PC-3 (cell line): ENCODE measurements around the gene SELENOM. TPM values are rescaled to one million over a fixed set of nuclear protein-coding genes. Genes with fewer than 3 reads are reported as not detected.

ENCODE experiments used
- ATAC-seq: fragments of 200-7000 bp; cut with Tn5 transposase; 2 replicates; pipeline ENCODE4 v1.9.1; 2020; ENCODE audit warnings: mild to moderate bottlenecking, moderate library complexity
- Bru-seq: library from RNA; stranded (reverse); fragments of 400-500 nt; gene quantifications from one replicate; lab custom pipeline; 2021; lab: Mats Ljungman, UMichigan
- BruChase-seq, 2 experiments: library from RNA; stranded (reverse); fragments of 400-500 nt; gene quantifications; one replicate each; lab custom pipeline; 2021; lab: Mats Ljungman, UMichigan
- BruUV-seq: library from RNA; stranded (reverse); fragments of 400-500 nt; replicated peaks from 2 replicates; lab custom pipeline; 2021; lab: Mats Ljungman, UMichigan
- CTCF ChIA-PET: fragments of 300-600 bp; sonication (Branson Sonifier 250); formaldehyde crosslinking; loops from one replicate; lab custom pipeline; 2022; ENCODE audit warnings: antibody characterized with exemption; lab: Charles Lee
- POLR2A ChIA-PET: fragments of 300-600 bp; sonication (Branson Sonifier 250); formaldehyde crosslinking; loops from one replicate; lab custom pipeline; 2022; ENCODE audit warnings: antibody characterized with exemption; ENCODE audit not compliant: unreplicated experiment; lab: Charles Lee
- DNase-seq: peaks from one replicate; pipeline ENCODE4 v3.0.0-alpha.2; 2015
- H2AFZ ChIP-seq: fragments of 300-600 bp; sonication (generic); 2 replicates; pipeline ENCODE4 v1.6.0; 2016; ENCODE audit warnings: antibody characterized with exemption, low read length
- H3F3A ChIP-seq: fragments of 300-600 bp; sonication (generic); one replicate; pipeline ENCODE4 v1.6.0; 2017; ENCODE audit warnings: antibody characterized with exemption, low read length, control low read depth, mild to moderate bottlenecking; ENCODE audit not compliant: unreplicated experiment
- H3K27ac ChIP-seq: fragments of 300-600 bp; sonication (generic); 2 replicates; pipeline ENCODE4 v1.5.1; 2016; ENCODE audit warnings: mild to moderate bottlenecking, low read length
- H3K27me3 ChIP-seq: fragments of 300-600 bp; sonication (generic); 2 replicates; pipeline ENCODE4 v1.6.1; 2016; ENCODE audit warnings: low read length, mixed read lengths
- H3K36me3 ChIP-seq: fragments of 300-600 bp; sonication (generic); 2 replicates; pipeline ENCODE4 v1.6.1; 2016; ENCODE audit warnings: low read depth, mixed run types, low read length, mixed read lengths
- H3K4me1 ChIP-seq: fragments of 300-600 bp; sonication (generic); 2 replicates; pipeline ENCODE4 v1.5.1; 2016; ENCODE audit warnings: low read length; ENCODE audit not compliant: insufficient read depth
- H3K4me2 ChIP-seq: fragments of 300-600 bp; sonication (generic); 2 replicates; pipeline ENCODE4 v1.6.0; 2016; ENCODE audit warnings: low read length
- H3K4me3 ChIP-seq: fragments of 300-600 bp; sonication (generic); 2 replicates; pipeline ENCODE4 v1.5.1; 2016; ENCODE audit warnings: mild to moderate bottlenecking, low read length, mixed read lengths
- H3K79me2 ChIP-seq: fragments of 300-600 bp; sonication (generic); 2 replicates; pipeline ENCODE4 v1.6.1; 2017; ENCODE audit warnings: low read length, mixed read lengths
- H3K9ac ChIP-seq: fragments of 300-600 bp; sonication (generic); 2 replicates; pipeline ENCODE4 v1.6.0; 2016; ENCODE audit warnings: mild to moderate bottlenecking, low read length
- H3K9me2 ChIP-seq: fragments of 300-600 bp; sonication (generic); replicated peaks from 2 replicates; pipeline ENCODE4 v1.6.1; 2016; ENCODE audit warnings: mixed run types, low read length, mixed read lengths
- H3K9me3 ChIP-seq: fragments of 300-600 bp; sonication (generic); 2 replicates; pipeline ENCODE4 v1.6.1; 2016; ENCODE audit warnings: low read length, mixed read lengths
- H4K20me1 ChIP-seq: fragments of 300-600 bp; sonication (generic); 2 replicates; pipeline ENCODE4 v1.6.1; 2016; ENCODE audit warnings: low read length, mixed read lengths
- EZH2 ChIP-seq: fragments of 300-600 bp; sonication (generic); IDR thresholded peaks from one replicate; pipeline ENCODE4 v1.6.1; 2017; ENCODE audit warnings: antibody characterized with exemption, mild to moderate bottlenecking, low read length; ENCODE audit not compliant: unreplicated experiment
- EZH2phosphoT487 ChIP-seq: fragments of 300-600 bp; sonication (generic); IDR thresholded peaks from 2 replicates; pipeline ENCODE4 v1.6.1; 2018; ENCODE audit warnings: mild to moderate bottlenecking, antibody characterized with exemption, low read length, borderline replicate concordance
- intact Hi-C: fragments of 100-400 bp; cut with micrococcal nuclease; formaldehyde crosslinking; loops from 2 replicates; pipeline ENCODE4 v1.9.0; 2023
- long read RNA-seq: library from polyadenylated mRNA; unstranded; transcript quantifications from one replicate; pipeline ENCODE4 v2.0.0, GENCODE V29; 2021; ENCODE audit not compliant: unreplicated experiment
- total RNA-seq: library from RNA; depleted of rRNA; stranded (reverse); fragments of >200 nt; gene quantifications from 2 replicates; pipeline ENCODE4 v1.2.3, GENCODE V29; 2014; rRNA removed
- TF ChIP-seq, protein P1 (sequence below): fragments of 300-600 bp; sonication (generic); conservative IDR thresholded peaks from 2 replicates; pipeline ENCODE4 v1.5.1; 2017; ENCODE audit warnings: antibody characterized with exemption, low read depth, mild to moderate bottlenecking, low read length

SELENOM gene
- total RNA-seq (36.8 and 56.7 TPM in 2 replicates), Bru-seq, nascent RNA (percentile 40 among the genes with signal in this experiment), BruChase-seq, experiment 1, labeled RNA remaining after a 6-hour chase (percentile 49 among the genes with signal in this experiment), BruChase-seq, experiment 2, labeled RNA remaining after a 2-hour chase (percentile 40 among the genes with signal in this experiment)
- long read RNA-seq, transcript SELENOM-201 (5 exons, 694 nt): major isoform, 102 of 116 reads
- long read RNA-seq, partial matches to known transcripts: 5 of 116 reads
- long read RNA-seq, other reads (novel, unspliced or antisense): 5 of 116 reads

GRCh38 chr22:31107178-31107893 is at the start of gene SELENOM:
TSS of gene SELENOM (minus strand) at chr22:31107568. CDS start at chr22:31107505, 63 bp downstream.
- ATAC-seq: peak; percentile 98
- H3K4me3 ChIP-seq: peak within 1 kb of the TSS; percentile 74
- H3K36me3 ChIP-seq: peaks cover 4% of the 10 kb centered on the region; the same call in 1 of the 2 replicates
- intact Hi-C loops: loop anchor here (1.0 kb wide), 2 partner anchors 42 to 124 kb away; no protein-coding TSS in a partner anchor
- no peaks in the 10 kb centered on the region for H3K79me2 ChIP-seq
- no peaks in the 10 kb centered on the region for H4K20me1 ChIP-seq
- H3K9me2 ChIP-seq: no peaks in the 10 kb centered on the region
- H3F3A ChIP-seq: no peaks in the 10 kb centered on the region
- BruUV-seq: no TSS peak
- no peaks in the 10 kb centered on the region for H3K9me3 ChIP-seq
- TF ChIP-seq EZH2phosphoT487: no peak
- TF ChIP-seq, protein P1, sequence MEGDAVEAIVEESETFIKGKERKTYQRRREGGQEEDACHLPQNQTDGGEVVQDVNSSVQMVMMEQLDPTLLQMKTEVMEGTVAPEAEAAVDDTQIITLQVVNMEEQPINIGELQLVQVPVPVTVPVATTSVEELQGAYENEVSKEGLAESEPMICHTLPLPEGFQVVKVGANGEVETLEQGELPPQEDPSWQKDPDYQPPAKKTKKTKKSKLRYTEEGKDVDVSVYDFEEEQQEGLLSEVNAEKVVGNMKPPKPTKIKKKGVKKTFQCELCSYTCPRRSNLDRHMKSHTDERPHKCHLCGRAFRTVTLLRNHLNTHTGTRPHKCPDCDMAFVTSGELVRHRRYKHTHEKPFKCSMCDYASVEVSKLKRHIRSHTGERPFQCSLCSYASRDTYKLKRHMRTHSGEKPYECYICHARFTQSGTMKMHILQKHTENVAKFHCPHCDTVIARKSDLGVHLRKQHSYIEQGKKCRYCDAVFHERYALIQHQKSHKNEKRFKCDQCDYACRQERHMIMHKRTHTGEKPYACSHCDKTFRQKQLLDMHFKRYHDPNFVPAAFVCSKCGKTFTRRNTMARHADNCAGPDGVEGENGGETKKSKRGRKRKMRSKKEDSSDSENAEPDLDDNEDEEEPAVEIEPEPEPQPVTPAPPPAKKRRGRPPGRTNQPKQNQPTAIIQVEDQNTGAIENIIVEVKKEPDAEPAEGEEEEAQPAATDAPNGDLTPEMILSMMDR: peak; percentile 88
- peak within 1 kb of the TSS; percentile 87 for H2AFZ ChIP-seq
- peaks cover 4% of the 10 kb centered on the region; the same call in 1 of the 2 replicates for H3K4me1 ChIP-seq
- peak; percentile 97 for DNase-seq
- H3K27ac ChIP-seq: no peak within 1 kb of the TSS
- H3K27me3 ChIP-seq: no peaks in the 10 kb centered on the region
- ChIA-PET CTCF (interaction anchor here (0.5 to 1.4 kb wide), 13 partner anchors 9 to 166 kb away, joined by 3 to 16 read pairs (median 4); partner anchors contain the start of gene SMTN), POLR2A (interaction anchor here (0.6 to 0.9 kb wide), 2 partner anchors 138 to 423 kb away, joined by 3 to 4 read pairs; partner anchors contain the start of genes MORC2 and TUG1)
- H3K9ac ChIP-seq: peak within 1 kb of the TSS; percentile 66
- peak within 1 kb of the TSS; percentile 84 for H3K4me2 ChIP-seq

DNA sequence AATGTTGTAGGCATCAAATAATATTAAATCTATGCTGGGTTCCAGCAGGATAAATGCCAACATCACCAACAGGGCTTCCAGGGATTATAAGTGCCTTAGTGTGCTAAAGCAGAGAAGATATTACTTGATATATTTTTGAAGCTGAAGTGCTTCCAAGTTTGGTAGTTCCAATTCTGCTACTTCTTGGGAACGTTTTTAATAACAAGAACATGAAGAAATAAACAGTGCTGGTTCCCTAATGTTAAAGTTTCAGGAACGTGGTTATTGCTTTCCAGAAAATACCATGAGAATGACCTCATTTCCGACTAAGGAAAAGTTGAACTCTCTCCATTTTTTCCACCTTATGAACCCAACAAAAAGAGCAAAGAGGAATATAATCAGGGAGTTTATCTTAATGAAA is 48.1 kb upstream of the SELENOM start:
- CTCF ChIA-PET: no interaction called here
- POLR2A ChIA-PET: interaction anchor here (0.7 kb wide), 1 partner anchor 46 kb away, joined by 3 read pairs; no protein-coding TSS in a partner anchor
- H3K9me2 ChIP-seq: no peaks in the 10 kb centered on the region
- no peak overlapping the region for H3K27ac ChIP-seq
- H4K20me1 ChIP-seq: no peaks in the 10 kb centered on the region
- intact Hi-C loops: no loop called here
- no peak for DNase-seq
- H3K27me3 ChIP-seq: no peaks in the 10 kb centered on the region
- no peak overlapping the region for H3K9ac ChIP-seq
- BruUV-seq: no TSS peak
- TF ChIP-seq EZH2 (no peak), EZH2phosphoT487 (no peak)
- TF ChIP-seq, protein P1: no peak
- H3K36me3 ChIP-seq: no peaks in the 10 kb centered on the region
- no peak overlapping the region for H2AFZ ChIP-seq
- peaks cover 3% of the 10 kb centered on the region for H3K79me2 ChIP-seq
- no peaks in the 10 kb centered on the region for H3F3A ChIP-seq
- H3K9me3 ChIP-seq: no peaks in the 10 kb centered on the region
- H3K4me2 ChIP-seq: no peak overlapping the region
- H3K4me1 ChIP-seq: peaks cover 5% of the 10 kb centered on the region; the same call in 1 of the 2 replicates
- no peak overlapping the region for H3K4me3 ChIP-seq
- no peak for ATAC-seq
